GM18505 (cell line): Measurements from ENCODE around the gene FKTN.
A peak's percentile ranks its signal among the peaks of the same experiment; 100 is the strongest.
"Not testable (repeated sequence)": the region's sequence is repeated elsewhere in the genome, so short reads cannot be mapped to it uniquely, and the experiment has no call there.

Experiments used
- ATAC-seq: cut with Tn5 transposase; IDR thresholded peaks from one replicate; pipeline ENCODE4 v1.9.1; 2021; ENCODE audit not compliant: unreplicated experiment
- POLR2A ChIP-seq: IDR thresholded peaks from 4 replicates; pipeline ENCODE4 v1.6.1; 2011; ENCODE audit warnings: borderline replicate concordance; ENCODE audit not compliant: insufficient read depth, insufficient read length; ENCODE audit errors: extremely low read depth

The FKTN gene

GRCh38 chr9:105557804-105558610 lies at the start of gene FKTN:
Gene FKTN, plus strand, starts transcription at chr9:105558131. Its CDS starts 16,902 bp downstream, at chr9:105575033.
- ATAC-seq: peak; percentile 98
- TF ChIP-seq POLR2A: peak; percentile 93

GRCh38 chr9:105508530-105508929 lies 49.4 kb upstream of the FKTN start:
- no peak for TF ChIP-seq POLR2A
- ATAC-seq: no peak

- peak; percentile 41 for ATAC-seq
- no peak for TF ChIP-seq POLR2A
These were observed 47.9 kb upstream of the FKTN start for GRCh38 chr9:105510024-105510423.

GRCh38 chr9:105511446-105511845 lies 46.5 kb upstream of the FKTN start:
- TF ChIP-seq POLR2A: no peak
- no peak for ATAC-seq

GRCh38 chr9:105515811-105516413 lies 42.0 kb upstream of the FKTN start:
- no peak for ATAC-seq
- TF ChIP-seq POLR2A: no peak

- peak; percentile 65 for ATAC-seq
These were observed 38.1 kb upstream of the FKTN start for GRCh38 chr9:105519710-105520369.

- ATAC-seq: not testable (repeated sequence)
These were observed 36.9 kb upstream of the FKTN start for GRCh38 chr9:105520992-105521391.

- ATAC-seq: peak; percentile 72
These were observed 35.1 kb upstream of the FKTN start for GRCh38 chr9:105522618-105523385.

GRCh38 chr9:105531530-105531929 lies 26.4 kb upstream of the FKTN start:
- TF ChIP-seq POLR2A: no peak

GRCh38 chr9:105535920-105536668 lies 21.8 kb upstream of the FKTN start:
- ATAC-seq: peak; percentile 54

More at GRCh38 chr9:105531530-105531929, 26.4 kb upstream of the FKTN start:
- no peak for ATAC-seq

GRCh38 chr9:105539452-105539851 lies 18.5 kb upstream of the FKTN start:
- ATAC-seq: no peak

More at GRCh38 chr9:105535920-105536668, 21.8 kb upstream of the FKTN start:
- no peak for TF ChIP-seq POLR2A

GRCh38 chr9:105541838-105542237 lies 16.1 kb upstream of the FKTN start:
- TF ChIP-seq POLR2A: no peak
- ATAC-seq: peak; percentile 83

More at GRCh38 chr9:105539452-105539851, 18.5 kb upstream of the FKTN start:
- no peak for TF ChIP-seq POLR2A

- TF ChIP-seq POLR2A: no peak
- no peak for ATAC-seq
These were observed 3.9 kb upstream of the FKTN start for GRCh38 chr9:105554042-105554441.
